GM12865 (cell line): ENCODE measurements around the gene ZC3H11A.

Experiments
- DNase-seq: peaks from one replicate; pipeline ENCODE4 v3.0.0; 2010; ENCODE audit warnings: low read depth
- H3K4me3 ChIP-seq: 2 replicates; pipeline ENCODE4 v1.5.1; 2011; ENCODE audit warnings: mild to moderate bottlenecking, low read depth, low read length, control low read depth
- TF ChIP-seq, protein P1 (sequence below): IDR thresholded peaks from 2 replicates; pipeline ENCODE4 v1.5.1; 2011; ENCODE audit warnings: low read length, control low read depth, low read depth, inconsistent platforms; ENCODE audit not compliant: insufficient read depth; ENCODE audit errors: missing control alignments

The ZC3H11A gene

DNA sequence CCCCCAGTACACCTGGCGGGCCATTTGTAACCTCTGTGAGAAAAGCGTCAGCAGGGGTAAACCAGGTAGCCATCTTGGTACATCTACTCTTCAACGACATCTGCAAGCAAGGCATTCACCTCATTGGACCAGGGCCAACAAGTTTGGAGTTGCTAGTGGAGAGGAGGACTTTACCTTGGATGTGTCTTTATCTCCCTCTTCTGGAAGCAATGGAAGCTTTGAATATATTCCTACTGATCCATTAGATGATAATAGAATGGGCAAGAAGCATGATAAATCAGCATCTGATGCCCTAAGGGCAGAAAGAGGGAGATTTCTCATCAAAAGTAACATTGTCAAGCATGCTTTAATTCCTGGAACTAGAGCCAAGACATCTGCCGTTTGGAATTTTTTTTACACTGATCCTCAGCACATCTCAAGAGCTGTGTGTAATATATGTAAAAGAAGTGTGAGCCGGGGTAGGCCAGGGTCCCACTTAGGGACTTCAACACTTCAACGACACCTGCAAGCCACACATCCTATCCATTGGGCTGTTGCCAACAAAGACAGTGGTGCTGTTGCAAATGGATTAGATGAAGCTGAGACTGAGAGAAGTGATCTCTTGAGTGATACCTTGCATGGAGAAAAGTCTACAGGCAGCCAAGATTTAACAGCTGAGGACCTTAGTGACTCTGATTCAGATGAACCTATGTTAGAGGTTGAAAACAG, 2.7 kb downstream of the ZC3H11A start:
- TF ChIP-seq, protein P1, sequence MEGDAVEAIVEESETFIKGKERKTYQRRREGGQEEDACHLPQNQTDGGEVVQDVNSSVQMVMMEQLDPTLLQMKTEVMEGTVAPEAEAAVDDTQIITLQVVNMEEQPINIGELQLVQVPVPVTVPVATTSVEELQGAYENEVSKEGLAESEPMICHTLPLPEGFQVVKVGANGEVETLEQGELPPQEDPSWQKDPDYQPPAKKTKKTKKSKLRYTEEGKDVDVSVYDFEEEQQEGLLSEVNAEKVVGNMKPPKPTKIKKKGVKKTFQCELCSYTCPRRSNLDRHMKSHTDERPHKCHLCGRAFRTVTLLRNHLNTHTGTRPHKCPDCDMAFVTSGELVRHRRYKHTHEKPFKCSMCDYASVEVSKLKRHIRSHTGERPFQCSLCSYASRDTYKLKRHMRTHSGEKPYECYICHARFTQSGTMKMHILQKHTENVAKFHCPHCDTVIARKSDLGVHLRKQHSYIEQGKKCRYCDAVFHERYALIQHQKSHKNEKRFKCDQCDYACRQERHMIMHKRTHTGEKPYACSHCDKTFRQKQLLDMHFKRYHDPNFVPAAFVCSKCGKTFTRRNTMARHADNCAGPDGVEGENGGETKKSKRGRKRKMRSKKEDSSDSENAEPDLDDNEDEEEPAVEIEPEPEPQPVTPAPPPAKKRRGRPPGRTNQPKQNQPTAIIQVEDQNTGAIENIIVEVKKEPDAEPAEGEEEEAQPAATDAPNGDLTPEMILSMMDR: no peak
- no peak for DNase-seq
- no peak overlapping the region for H3K4me3 ChIP-seq

- DNase-seq: no peak
- no peak overlapping the region for H3K4me3 ChIP-seq
- TF ChIP-seq, protein P1: no peak
Measured at GRCh38 chr1:203799157-203799556, 3.7 kb downstream of the ZC3H11A start.

GRCh38 chr1:203799971-203800370, 4.5 kb downstream of the ZC3H11A start:
- DNase-seq: no peak
- no peak overlapping the region for H3K4me3 ChIP-seq
- TF ChIP-seq, protein P1: no peak

DNA sequence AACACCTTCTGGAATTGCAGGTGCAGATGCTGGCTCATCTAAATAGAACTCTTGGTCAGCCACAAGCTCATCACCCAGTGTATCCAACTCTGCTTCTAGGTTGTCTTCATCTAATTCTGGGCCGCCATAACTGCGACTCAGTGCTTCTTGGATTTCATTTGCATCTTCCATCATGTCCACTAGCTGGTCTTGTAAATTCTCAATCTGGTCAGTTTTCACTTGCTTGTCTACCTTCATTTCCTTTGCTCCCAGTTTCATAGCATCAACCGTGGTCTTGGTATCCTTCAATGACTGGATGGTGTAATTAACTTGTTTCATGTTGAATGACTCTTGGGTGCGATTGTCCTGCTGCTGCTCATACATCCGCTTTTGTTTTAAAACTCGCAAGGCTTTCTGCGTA, 10.3 kb downstream of the ZC3H11A start:
- DNase-seq: no peak
- TF ChIP-seq, protein P1: no peak
- no peak overlapping the region for H3K4me3 ChIP-seq

DNA sequence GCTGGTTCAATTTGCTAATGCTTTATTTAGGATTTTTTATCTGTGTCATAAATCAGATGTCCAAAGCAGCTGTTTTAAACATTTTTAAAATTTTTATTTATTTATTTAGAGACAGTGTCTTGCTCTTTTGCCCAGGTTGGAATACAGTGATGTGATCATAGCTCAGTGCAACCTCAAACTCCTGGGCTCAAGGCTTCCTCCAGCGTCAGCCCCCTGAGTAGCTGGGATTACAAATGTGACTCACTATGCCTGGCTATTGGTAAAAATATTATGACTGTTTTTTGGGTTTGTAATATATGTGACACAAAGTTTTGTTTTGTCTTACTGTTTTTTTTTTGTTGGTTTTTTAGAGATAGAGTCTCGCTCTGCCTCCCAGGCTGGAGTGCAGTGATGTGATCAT, 11.8 kb downstream of the ZC3H11A start:
- no peak for DNase-seq
- TF ChIP-seq, protein P1: no peak
- no peak overlapping the region for H3K4me3 ChIP-seq

DNA sequence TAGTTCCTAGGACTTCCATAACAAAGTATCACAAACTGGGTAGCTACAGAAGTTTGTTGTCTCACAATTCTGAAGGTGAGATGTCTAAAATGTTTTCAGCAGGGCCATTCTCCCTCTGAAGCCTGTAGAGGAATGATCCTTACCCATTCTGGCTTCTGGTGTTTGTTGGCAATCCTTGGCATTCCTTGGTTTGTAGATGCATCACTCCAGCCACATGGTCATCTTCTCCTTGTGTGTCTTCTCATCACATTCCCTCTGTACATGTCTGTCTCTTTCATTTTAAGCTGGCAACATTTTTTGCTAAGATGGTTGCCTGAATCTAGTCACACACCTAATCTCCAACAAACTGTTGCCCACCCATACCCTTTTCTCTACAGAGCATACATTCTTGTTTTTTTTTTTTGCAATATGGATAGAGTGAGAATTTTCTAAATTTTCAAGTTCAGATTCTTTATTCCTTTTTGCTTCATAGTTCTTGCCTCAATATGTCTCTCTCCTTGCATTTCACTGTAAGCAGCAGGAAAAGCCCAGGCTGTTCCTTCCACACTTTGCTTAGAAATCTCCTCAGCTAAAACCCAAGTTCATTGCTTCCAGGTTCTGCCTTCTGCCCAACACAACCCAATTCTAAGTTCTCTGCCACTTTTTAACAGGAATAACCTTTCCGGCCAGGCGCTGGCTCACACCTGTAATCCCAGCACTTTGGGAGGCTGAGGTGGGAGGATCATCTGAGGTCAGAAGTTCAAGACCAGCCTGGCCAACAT, 18.3 kb downstream of the ZC3H11A start:
- no peak overlapping the region for H3K4me3 ChIP-seq
- TF ChIP-seq, protein P1: no peak
- no peak for DNase-seq
